Endodermal cell (in vitro differentiated cells): Measurements from ENCODE around the gene NEURL3. TPM values are rescaled to one million over a fixed set of nuclear protein-coding genes. Genes with fewer than 3 reads are reported as not detected.

Source experiments
- DNase-seq: peaks from one replicate; pipeline ENCODE4 v3.0.0-alpha.2; 2017
- H3K27ac ChIP-seq: 2 replicates; pipeline ENCODE4 v1.5.1; 2013; ENCODE audit warnings: mild to moderate bottlenecking, low read depth, low read length, moderate library complexity
- H3K27me3 ChIP-seq: 2 replicates; pipeline ENCODE4 v1.6.1; 2013; ENCODE audit warnings: mild to moderate bottlenecking, low read length, moderate library complexity; ENCODE audit not compliant: insufficient read depth, control insufficient read depth, poor library complexity, severe bottlenecking
- H3K36me3 ChIP-seq: 2 replicates; pipeline ENCODE4 v1.7.0; 2013; ENCODE audit warnings: mild to moderate bottlenecking, low read length, moderate library complexity; ENCODE audit not compliant: control insufficient read depth, insufficient read depth
- H3K4me1 ChIP-seq: one replicate; pipeline ENCODE4 v1.7.0; 2013; ENCODE audit warnings: low read length; ENCODE audit not compliant: control insufficient read depth, insufficient read depth
- H3K4me3 ChIP-seq: 2 replicates; pipeline ENCODE4 v1.5.1; 2013; ENCODE audit warnings: mild to moderate bottlenecking, low read length, moderate library complexity
- H3K9ac ChIP-seq: 2 replicates; pipeline ENCODE4 v1.6.1; 2013; ENCODE audit warnings: mild to moderate bottlenecking, low read length, moderate library complexity; ENCODE audit not compliant: poor library complexity, severe bottlenecking; ENCODE audit errors: extremely low read depth
- H3K9me3 ChIP-seq: 2 replicates; pipeline ENCODE4 v1.6.1; 2013; ENCODE audit warnings: mild to moderate bottlenecking, low read length, moderate library complexity; ENCODE audit not compliant: control insufficient read depth
- H3K27ac Mint-ChIP-seq: 2 replicates; pipeline ENCODE4 v1.8.0; 2020; ENCODE audit warnings: mixed read lengths
- H3K27me3 Mint-ChIP-seq: 2 replicates; pipeline ENCODE4 v1.8.0; 2021; ENCODE audit warnings: mild to moderate bottlenecking, mixed read lengths; ENCODE audit not compliant: insufficient read depth
- H3K36me3 Mint-ChIP-seq: 2 replicates; pipeline ENCODE4 v1.8.0; 2020; ENCODE audit warnings: low read depth, mixed read lengths
- H3K4me1 Mint-ChIP-seq: 2 replicates; pipeline ENCODE4 v1.8.0; 2020; ENCODE audit warnings: mixed read lengths
- H3K4me3 Mint-ChIP-seq: 2 replicates; pipeline ENCODE4 v1.8.0; 2020; ENCODE audit warnings: mild to moderate bottlenecking, moderate library complexity, mixed read lengths
- H3K9me3 Mint-ChIP-seq: 2 replicates; pipeline ENCODE4 v1.8.0; 2020; ENCODE audit warnings: mild to moderate bottlenecking, mixed read lengths
- WGBS, 2 experiments: methylation state at CpG; one replicate each; pipeline versions ENCODE4 v1.1.5 to v1.1.7; 2013; ENCODE audit warnings: missing lambda C conversion rate in 2 of 2, mixed read lengths in 1 of 2; ENCODE audit not compliant: insufficient coverage in 1 of 2, insufficient read length in 1 of 2; 5-methylcytosine and 5-hydroxymethylcytosine counted together
- total RNA-seq, 2 donors: library from RNA; stranded (reverse); fragmentation: NEBNext Ultra II Directional in 1 of 2; extraction: Animal tissue kit (Norgen Biotek cat#: 25700) in 1 of 2; gene quantifications; 2 replicates in 1 of 2; 3 replicates in 1 of 2; pipeline ENCODE4 v1.2.1, GENCODE V29; 2021
- TF ChIP-seq, protein P1 (sequence below): fragments of 200-600 bp; sonication (generic); conservative IDR thresholded peaks from 2 replicates; pipeline ENCODE4 v1.5.0; 2021; ENCODE audit warnings: antibody characterized with exemption, mild to moderate bottlenecking

The NEURL3 gene
- total RNA-seq, 2 donors from 2014 or later: not detected

DNA sequence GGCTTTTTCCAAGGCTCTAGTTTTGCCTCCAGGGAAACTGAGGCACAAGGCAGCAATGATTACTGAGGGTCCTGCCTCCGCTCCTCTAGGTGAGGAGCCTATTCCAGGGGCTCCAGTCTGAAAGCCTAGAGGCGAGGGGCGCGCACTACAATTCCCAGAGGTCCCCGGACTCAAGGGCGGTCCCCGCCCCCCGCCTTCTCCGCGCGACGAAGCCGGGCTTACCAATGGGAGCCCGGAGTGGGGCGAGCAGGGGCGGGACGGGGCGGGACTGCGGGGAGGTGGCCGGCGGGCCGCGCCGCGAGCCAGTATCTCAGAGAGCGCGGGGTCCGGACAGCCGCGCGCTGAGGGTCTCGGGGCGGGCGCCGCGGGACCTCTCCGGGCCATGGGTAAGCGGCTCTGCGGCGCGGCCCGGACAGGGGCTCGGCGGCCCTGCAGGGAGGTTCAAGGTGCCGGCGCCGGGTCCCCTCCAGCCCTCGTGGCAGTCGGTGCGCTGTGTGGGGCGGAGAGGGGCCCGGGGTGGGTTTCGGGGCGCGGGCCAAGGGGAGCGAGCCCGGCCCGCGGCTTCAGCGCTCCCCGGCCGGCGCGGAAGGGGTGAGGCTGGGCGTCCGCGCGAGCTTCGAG is 31.4 kb upstream of the NEURL3 start, which contains the start of gene ARID5A:
Gene ARID5A, plus strand, starts transcription at position 308 of the 621 bp plus-strand sequence. Its CDS starts 75 bp downstream, at position 383.
- Histone ChIP-seq H3K27me3 (peaks cover 23% of the 10 kb centered on the region), H3K4me1 (no peaks in the 10 kb centered on the region), H3K36me3 (no peaks in the 10 kb centered on the region), H3K27ac (no peak within 1 kb of the TSS), H3K4me3 (peak within 1 kb of the TSS; percentile 79), H3K9ac (peak within 1 kb of the TSS; percentile 30), H3K9me3 (no peaks in the 10 kb centered on the region)
- Mint-ChIP-seq H3K27me3 (peaks cover 21% of the 10 kb centered on the region), H3K36me3 (no peaks in the 10 kb centered on the region), H3K9me3 (no peaks in the 10 kb centered on the region), H3K4me1 (peaks cover 25% of the 10 kb centered on the region), H3K4me3 (peak within 1 kb of the TSS; percentile 67), H3K27ac (no peak within 1 kb of the TSS)
- peak; percentile 97 for DNase-seq
- 1 to 2% methylated on average over 20 to 69 of the region's 69 CpGs for WGBS, 2 experiments
- TF ChIP-seq, protein P1, sequence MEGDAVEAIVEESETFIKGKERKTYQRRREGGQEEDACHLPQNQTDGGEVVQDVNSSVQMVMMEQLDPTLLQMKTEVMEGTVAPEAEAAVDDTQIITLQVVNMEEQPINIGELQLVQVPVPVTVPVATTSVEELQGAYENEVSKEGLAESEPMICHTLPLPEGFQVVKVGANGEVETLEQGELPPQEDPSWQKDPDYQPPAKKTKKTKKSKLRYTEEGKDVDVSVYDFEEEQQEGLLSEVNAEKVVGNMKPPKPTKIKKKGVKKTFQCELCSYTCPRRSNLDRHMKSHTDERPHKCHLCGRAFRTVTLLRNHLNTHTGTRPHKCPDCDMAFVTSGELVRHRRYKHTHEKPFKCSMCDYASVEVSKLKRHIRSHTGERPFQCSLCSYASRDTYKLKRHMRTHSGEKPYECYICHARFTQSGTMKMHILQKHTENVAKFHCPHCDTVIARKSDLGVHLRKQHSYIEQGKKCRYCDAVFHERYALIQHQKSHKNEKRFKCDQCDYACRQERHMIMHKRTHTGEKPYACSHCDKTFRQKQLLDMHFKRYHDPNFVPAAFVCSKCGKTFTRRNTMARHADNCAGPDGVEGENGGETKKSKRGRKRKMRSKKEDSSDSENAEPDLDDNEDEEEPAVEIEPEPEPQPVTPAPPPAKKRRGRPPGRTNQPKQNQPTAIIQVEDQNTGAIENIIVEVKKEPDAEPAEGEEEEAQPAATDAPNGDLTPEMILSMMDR: peak; percentile 67

DNA sequence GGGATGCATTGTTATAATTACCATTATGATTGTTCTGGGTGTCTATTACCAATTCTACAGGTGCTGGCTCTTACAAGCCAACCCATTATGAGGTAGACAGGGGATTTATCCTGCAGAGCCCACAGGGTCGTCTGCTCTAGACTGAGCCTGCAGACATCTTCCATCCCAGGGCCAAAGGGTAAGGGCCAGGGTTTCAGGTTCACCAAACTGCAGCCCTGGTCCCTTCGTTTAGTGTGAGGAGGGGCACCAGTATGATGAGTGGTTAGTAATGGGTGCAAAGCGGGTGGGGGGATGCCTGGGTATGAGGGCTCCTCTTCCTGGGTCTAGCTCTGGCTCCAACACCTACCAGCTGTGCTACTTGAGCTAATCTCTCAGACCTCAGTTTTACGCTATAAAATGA is 30.2 kb upstream of the NEURL3 start:
- H3K9me3 Mint-ChIP-seq: no peaks in the 10 kb centered on the region
- no peaks in the 10 kb centered on the region for H3K36me3 ChIP-seq
- no peaks in the 10 kb centered on the region for H3K4me1 ChIP-seq
- WGBS, 2 experiments: 86 to 100% methylated on average over 2 to 4 of the region's 4 CpGs
- peak; percentile 35 for DNase-seq
- H3K4me3 ChIP-seq: no peak overlapping the region
- no peak overlapping the region for H3K27ac Mint-ChIP-seq
- TF ChIP-seq, protein P1: no peak
- no peak overlapping the region for H3K9ac ChIP-seq
- peaks cover 26% of the 10 kb centered on the region for H3K27me3 Mint-ChIP-seq
- no peaks in the 10 kb centered on the region for H3K36me3 Mint-ChIP-seq
- H3K4me1 Mint-ChIP-seq: peaks cover 24% of the 10 kb centered on the region
- peaks cover 23% of the 10 kb centered on the region for H3K27me3 ChIP-seq
- no peak overlapping the region for H3K27ac ChIP-seq
- H3K4me3 Mint-ChIP-seq: no peak overlapping the region
- no peaks in the 10 kb centered on the region for H3K9me3 ChIP-seq

DNA sequence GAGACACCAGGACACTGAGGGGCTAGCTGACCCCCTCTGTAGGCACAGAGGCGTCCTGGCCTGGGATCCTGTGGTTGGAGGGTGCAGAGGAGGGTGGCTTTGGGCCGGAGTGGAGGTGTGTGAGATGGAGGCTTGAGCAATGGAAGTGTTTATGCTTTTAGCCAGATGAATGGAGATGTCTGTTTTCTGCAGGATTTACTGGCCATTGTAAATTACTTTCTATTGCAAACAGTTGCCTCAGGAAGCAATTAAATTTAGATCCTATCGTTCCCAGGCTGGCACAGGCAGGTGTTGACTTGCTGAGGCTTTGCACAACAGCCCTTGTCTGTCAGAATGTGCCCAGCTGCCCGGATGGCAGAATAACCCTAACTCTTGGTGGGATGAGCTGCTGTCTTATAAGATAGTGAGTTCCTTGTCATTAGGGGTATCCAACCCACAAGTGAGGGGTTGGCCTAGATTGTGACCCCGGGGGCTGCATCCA is 29.6 kb upstream of the NEURL3 start:
- WGBS, 2 experiments: 87 to 94% methylated on average over 2 to 5 of the region's 5 CpGs
- Mint-ChIP-seq H3K36me3 (no peaks in the 10 kb centered on the region), H3K4me3 (no peak overlapping the region), H3K9me3 (no peaks in the 10 kb centered on the region), H3K27me3 (peaks cover 31% of the 10 kb centered on the region), H3K27ac (no peak overlapping the region), H3K4me1 (peaks cover 18% of the 10 kb centered on the region)
- Histone ChIP-seq H3K36me3 (no peaks in the 10 kb centered on the region), H3K9me3 (no peaks in the 10 kb centered on the region), H3K4me1 (no peaks in the 10 kb centered on the region), H3K27ac (no peak overlapping the region), H3K4me3 (no peak overlapping the region), H3K9ac (no peak overlapping the region), H3K27me3 (peaks cover 23% of the 10 kb centered on the region)
- TF ChIP-seq, protein P1: no peak
- no peak for DNase-seq
